Dedifferentiated amniotic fluid mesenchymal stem cell (primary cell): ENCODE results near the gene SPON2.

Experiments
- DNase-seq: peaks from one replicate; pipeline ENCODE4 v3.0.0-alpha.2; 2016; ENCODE audit errors: extremely low spot score

Gene SPON2

DNA sequence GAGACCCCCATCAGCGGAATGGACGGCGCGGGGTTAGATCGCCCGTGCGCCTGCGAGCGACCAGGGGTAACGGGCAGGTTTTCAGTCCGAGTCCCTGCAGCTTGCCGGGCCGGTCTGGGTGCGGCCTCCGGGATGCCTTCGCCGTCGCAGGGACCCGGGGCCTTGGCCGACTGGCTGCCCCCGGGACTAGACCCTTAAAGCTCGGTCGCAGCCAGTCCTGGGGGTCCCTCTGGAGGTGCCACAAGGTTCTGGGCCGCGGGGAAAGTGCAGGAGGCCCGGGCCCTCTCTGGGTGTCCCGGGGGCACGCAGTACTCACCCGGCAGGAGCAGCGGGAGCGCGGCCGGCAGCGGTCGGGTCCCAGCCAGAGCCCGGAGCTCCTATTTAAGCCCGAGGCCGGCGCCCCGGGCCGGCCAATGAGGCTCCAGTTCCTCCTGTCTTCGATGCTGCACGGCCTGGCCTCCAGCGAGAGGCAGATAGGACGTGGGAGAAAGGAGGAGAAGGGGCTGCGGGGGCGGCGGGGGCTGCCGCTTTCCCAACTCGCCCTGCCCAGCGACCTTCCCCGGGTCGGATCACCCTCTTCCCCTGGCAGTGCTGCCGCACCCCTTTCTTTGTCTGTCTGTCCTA lies at the start of gene SPON2:
Gene SPON2, minus strand, starts transcription at position 356 of the 624 bp plus-strand sequence.
- no peak for DNase-seq

GRCh38 chr4:1221155-1221870 lies 48.9 kb upstream of the SPON2 start:
- no peak for DNase-seq

DNA sequence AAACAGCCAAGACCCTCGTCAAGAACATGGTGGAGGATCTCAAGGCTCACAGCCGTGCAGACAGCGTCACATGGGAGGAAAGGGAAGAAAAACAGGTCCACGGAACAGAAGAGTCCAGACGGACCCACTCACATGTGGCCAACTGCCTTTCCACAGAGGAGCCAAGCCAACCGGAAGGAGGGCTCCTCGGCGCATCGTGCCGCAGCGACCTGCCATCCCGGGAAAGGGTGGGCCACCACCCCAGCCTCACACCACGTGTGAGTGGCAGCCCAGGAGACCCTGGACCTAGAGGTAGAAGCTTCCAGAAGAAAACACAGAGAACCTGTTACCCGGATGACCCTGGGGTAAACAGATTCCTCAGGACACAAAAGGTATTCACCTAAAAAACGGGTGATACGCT lies 48.2 kb upstream of the SPON2 start:
- DNase-seq, result no peak

- no peak for DNase-seq
Measured at GRCh38 chr4:1219566-1219950, 47.2 kb upstream of the SPON2 start.

DNA sequence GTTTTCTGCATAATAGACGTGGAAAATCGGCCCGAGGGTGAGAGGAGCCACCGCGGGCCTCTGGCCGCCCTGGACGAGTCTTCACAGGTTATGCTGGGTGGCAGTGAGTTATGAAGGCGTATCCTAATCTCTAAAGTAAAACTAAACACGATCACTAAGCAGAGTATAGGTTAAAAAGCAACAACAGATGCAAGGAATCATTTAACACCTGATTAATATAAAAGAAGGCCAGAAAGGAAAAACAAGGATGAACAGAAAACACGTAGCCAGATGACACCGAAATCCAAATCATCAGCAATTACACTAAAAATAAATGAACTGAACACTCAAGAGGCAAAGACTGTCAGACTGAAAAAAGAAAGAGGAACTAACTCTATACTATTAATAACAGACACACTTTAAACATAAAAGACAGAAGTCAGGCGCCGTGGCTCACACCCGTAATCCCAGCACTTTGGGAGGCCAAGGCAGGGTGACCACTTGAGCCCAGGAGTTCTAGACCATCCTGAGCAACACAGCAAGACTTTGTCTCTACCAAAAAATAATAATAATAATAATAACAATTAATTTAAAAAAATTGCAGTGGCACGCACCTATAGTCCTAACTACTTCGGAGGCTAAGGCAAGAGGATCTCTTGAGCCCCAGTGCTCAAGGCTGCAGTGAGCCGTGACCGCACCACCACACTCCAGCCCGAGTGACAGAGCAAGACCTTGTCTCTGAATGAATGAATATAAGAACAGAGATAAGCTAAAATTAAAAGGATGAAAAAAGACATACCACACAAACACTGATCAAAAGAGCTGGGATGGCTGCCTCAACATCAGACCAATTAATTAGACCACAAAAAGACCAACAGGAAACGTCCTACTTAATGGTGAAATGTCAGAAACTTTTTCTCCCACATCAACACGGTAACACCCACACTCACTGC lies 46.5 kb upstream of the SPON2 start:
- no peak for DNase-seq

DNA sequence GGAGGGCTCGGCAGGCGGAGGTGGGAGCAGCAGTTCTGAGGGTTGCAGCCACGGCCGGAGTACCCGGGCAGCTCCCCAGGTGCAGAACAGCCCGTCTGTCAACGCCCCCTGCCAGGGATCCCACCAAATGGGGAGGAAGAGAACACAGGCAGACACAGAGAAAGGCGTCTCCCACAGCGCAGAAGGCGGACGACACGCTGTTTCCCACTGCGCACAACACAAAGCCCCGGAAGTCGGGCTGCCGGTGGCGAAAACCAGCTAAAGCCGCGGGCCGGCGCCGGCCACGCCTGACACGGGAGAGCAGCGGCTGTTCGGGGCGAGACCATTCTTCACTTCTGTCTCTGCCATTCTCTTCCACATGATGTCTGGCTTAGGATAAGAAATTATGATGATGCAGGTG lies 45.0 kb upstream of the SPON2 start:
- no peak for DNase-seq

DNA sequence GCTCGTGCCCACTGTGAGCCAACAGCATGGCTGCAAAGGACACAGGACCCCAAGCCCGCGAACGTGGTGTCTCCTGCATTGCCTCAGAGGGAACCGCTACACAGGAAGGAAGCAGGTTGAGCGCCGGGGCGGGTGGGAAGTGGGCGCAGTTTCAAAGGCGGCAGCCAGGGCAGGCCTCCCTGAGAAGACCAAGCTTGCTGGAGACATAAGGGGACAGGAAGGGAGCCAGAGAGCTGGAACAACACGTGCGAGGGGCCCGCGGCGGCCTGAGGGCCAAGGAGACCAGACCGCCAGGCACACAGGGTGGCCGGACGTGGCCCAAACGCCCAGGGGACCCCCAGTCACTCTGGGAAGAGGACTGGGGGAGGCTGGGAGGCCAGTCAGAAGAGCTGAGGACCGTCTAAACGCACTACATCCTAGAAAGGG lies 44.5 kb upstream of the SPON2 start:
- no peak for DNase-seq

DNA sequence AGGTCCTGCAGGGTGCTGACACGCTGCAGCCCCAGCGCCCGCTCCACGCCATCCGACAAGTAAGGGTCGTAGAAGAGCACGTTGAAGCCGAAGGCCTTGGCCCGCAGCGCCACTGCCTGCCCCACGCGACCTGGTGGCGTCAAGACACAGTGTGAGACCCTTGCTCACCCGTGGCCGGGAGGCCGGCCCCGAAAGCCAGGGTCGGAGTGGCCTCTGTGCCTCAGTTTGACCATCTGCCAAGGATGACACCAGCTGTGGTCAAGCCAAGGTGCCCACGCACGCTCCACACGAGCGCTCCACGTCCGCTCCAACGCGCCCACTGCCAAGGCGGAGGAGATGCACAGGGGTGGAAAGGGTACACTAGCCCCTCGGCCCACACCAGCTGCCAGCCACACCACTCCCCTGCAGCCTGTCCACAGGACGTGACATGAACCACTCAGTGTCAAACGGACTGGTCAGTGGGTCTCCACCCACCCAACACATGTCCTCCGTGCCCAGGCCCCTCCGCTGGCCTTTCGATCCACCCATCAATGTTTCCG lies 43.8 kb upstream of the SPON2 start:
- no peak for DNase-seq

- DNase-seq, result no peak
Measured at GRCh38 chr4:1215141-1216075, 43.0 kb upstream of the SPON2 start.

DNA sequence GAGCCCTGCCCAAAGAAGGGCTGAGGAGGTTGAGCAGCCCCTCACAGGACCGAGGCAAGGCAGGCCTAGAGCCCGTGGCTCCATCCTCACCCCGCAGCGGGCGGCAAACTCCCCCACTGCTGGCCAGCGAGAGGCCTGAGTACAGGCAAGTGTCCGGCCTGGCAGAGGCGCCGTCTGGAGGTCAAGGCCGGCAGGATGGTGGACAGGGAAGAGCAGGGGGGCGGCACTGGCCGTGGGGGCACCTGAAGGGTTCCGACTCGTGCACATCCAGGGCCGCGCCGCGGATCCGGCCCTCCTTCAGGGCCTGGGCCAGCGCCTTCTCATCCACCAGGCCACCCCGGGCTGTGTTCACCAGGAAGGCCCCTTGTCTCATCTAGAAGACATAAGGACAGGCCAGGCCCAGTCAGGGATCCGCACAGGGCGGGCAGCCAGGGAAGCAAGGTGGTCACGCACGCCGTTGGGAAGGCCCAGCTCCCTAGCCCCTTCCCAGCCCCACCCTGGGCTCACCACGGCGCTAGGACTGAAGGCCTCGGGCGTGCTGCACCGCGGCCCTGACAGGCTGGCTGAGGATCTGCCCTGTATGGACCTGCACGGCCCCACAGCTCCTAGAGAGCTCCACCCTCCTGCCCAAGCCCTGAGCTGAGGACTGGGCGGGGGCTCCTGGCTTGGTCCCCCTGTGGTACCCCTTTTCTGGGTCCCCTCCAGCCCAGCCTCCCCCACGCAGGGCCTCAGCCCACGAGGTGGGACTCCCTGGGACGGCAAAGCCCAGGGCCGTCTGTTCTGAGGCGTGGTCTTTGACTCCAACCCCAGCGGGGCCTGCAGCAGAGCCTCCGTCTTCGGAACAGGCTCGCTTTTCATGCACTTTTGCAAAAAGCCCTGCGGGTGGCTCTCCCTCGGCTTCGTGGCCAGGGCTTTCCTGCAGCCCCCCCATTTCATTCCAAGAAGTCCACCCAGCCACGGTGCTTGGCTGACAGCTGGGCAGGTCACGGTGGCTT lies 42.0 kb upstream of the SPON2 start:
- DNase-seq, result no peak

DNA sequence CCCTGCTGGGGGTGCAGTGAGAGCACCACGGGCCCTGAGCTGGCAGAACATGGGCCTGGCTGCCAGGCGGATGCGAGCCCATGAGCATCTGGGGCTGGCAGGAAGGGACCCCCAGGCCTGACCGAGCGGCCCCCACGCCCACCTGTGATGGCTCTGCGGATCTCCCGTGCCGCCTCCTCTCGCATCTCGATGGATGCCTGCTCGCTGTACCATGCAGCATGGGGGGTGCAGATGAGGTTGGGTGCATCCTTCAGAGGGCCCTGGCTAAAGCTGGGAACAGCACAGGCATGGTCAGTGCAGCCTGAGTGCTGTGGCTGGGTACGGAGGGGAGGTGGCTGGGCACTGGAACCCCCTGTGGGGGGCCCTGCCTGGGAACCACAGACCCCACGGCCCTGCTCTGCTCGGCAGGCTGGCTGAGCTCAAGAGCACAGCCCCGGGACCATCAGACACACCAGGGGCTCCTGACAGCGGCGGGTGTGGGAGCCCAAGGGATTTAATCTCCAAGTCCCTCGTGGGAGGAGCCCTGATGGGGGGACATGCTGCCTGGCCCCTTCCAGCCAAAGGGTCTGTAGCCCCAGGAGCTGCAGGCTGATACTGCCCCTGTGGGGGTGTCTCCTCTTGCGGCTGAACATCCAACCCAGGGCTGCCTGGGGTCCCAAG lies 41.1 kb upstream of the SPON2 start:
- DNase-seq, result no peak

DNA sequence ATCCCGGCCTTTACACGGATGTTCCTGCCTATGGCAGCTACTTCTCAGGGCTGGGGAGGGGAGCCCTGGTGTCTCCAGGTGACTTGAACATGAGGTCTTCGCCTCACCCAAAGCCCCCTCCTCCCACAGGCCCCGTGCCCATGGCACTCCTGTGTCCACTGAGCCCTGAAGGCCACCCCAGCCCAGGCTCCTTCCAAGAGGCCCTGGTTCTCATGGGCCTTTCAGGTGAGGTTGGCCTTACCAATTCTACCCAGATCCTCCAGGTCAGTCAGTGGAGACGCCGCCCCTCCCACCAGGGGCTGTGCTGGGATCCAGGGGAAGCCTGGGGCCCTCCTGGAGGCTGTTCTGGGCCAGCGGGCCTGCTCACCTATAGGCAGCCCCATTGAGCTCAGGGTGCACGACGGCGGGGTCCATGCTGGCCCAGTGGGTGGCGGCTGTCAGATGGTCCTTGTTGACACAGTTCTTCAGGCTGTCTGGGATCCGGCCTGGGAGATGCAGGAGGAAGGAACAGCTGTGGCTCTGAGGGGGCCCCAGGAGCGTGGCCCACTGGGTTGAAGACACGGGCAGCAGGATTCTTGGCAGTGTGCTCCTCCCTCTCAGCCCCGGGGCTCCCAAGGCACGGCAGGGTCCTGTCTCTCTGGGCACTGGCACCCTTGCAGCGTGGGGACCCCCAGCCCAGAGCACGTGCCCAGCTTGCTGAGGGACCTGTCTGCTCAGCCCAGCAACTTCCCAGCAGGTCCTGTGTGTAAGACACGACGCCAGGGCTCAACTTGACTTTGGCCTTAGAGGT lies 40.4 kb upstream of the SPON2 start:
- no peak for DNase-seq

DNA sequence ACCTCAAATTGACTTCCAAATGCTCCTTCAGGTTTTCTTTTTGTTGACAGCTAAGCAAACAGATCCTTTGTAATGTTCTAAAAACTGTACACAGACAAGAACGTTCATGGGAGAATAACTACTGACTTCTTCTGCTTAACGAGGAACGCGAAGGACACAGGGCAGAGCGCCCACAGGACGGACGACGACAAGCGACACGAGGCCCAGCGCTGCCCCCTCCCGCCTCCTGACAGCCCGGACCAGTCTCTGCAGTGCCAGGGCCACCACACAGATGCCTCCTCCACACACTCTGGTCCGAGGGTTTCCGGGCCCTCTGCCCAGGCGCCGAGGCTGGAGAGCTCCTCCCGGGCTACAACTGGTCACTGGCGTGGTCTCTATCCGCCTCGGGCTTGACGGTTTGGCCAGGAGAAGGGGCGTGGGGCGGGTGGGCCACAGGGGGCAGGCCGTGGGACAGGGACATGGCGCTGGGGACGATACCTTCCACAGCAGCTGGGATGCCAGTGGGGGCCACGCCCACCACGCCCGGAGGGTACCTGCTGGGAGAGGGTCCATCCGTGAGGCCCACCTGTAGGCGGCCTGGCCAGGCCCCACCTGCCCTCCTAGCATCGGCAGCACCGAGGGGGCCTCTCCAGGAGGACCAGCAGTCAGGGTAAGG lies 39.6 kb upstream of the SPON2 start:
- no peak for DNase-seq

- DNase-seq, result no peak
Measured at GRCh38 chr4:1211371-1211770, 39.0 kb upstream of the SPON2 start.

GRCh38 chr4:1210971-1211370 lies 38.6 kb upstream of the SPON2 start:
- no peak for DNase-seq

GRCh38 chr4:1210241-1210841 lies 38.0 kb upstream of the SPON2 start:
- no peak for DNase-seq

DNA sequence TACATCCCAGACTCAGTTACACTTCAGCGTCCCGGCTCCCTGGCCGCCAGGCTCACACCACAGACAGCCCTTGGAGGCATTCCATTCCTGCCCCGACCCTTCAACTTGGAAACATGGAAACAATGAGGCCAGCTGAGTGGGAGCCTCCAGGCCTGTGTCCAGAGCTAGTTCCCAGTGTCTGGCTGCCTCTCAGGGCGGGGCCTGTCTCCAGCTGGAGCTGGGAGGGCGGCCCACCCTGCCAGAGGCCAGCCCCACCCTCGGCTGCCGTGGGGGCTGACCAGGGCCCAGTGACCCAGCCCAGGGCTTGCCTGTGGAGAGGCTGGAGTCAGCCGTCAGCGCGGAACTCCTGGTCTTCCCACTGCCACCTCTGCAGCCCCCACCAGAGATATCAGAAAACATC lies 37.4 kb upstream of the SPON2 start:
- peak; percentile 32 for DNase-seq
